Cardiac septum (tissue), 1 donor: ENCODE measurements around the gene DHRS4. TPM values are rescaled to one million over a fixed set of nuclear protein-coding genes. Genes with fewer than 3 reads are reported as not detected.
"Not testable (repeated sequence)": the region's sequence is repeated elsewhere in the genome, so short reads cannot be mapped to it uniquely, and the experiment has no call there.

Experiments
- DNase-seq: peaks from one replicate; pipeline ENCODE4 v3.0.0-alpha.2; 2020; ENCODE audit warnings: low spot score
- intact Hi-C: fragments of 100-400 bp; cut with DNase I; formaldehyde crosslinking; loops from one replicate; pipeline ENCODE4 v1.14.0; 2022
- total RNA-seq: library from RNA; stranded (reverse); fragmentation: NEBNext Ultra II Directional; extraction: Animal tissue kit (Norgen Biotek cat#: 25700); gene quantifications from one replicate; pipeline ENCODE4 v1.2.1, GENCODE V29; 2021
- donor health status: DM: no; HTN: no; CAD: no.

DHRS4 gene
- total RNA-seq, 1 donor from 2014 or later, result 26.0 TPM

- intact Hi-C loops, result no loop called here
- DNase-seq, result no peak
Observed at GRCh38 chr14:23938823-23939222, 14.7 kb upstream of the DHRS4 start.

DNA sequence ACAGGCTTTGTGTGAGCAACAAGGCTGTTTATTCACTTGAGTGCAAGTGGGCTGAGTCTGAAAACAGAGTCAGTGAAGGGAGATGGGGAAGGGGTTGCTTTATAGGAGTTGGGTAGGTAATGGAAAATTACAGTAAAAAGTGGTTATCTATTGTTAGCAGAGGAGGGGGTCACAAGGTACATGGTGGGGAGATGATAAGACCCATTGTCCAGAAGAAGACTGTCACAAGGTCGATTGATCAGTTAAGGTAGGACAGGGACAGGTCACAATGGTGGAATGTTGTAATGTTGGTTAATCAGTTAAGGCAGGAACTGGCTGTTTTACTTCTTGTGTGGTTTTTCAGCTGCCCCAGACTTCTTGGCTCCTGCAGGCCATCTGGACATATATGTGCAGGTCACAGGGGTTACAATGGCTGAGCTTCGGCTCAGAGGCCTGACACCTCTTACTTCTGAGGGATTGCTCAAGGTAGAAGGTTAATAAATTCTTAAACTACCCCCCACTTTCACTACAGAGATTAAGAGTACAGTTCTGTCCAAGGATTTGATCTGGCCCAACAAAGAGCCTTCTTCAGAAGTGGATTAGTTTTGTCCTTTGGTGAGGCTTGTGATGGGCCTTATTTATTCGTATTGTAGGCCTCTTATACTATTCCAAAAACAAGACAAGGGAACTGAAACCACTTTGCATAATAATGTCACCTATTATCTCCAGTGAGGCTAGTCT lies 13.8 kb upstream of the DHRS4 start:
- DNase-seq, result no peak
- intact Hi-C loops, result no loop called here

DNA sequence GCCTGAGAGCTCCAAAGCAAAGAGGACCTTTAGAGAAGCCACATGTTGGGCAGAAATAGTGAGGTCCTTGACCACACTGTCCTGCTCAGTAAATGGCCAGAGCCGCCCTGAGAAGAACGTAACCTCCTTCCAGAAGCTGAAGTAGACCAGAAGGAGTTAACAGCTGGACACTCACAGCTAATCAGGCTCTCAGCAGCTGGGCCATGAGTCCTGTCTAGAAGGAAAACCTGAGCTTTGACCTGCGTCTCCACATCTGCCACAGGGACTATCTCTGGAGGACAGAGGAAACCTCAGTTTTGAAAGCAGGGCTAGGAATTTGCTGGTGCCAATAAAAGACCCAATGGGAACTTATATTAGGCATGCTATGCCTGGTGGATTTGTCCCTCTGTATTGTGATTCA lies 12.3 kb upstream of the DHRS4 start:
- intact Hi-C loops, result no loop called here
- DNase-seq, result no peak

DNA sequence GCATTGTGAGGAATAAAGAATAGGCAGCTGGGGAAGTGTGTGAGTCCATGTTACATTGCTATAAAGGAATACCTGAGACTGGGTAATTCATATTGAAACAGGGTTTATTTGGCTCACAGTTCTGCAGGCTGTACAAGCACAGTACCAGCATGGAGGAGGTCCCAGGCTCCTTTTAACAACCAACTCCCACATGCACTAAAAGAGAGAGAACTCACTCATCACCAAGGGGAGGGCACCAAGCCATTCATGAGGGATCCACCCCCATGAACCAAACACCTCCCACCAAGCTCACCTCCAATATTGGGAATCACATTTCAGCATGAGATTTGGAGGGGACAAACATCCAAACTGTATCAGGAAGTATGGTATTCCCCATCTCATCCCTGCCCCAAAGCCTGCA lies 11.9 kb upstream of the DHRS4 start:
- DNase-seq, result no peak
- intact Hi-C loops, result no loop called here

DNA sequence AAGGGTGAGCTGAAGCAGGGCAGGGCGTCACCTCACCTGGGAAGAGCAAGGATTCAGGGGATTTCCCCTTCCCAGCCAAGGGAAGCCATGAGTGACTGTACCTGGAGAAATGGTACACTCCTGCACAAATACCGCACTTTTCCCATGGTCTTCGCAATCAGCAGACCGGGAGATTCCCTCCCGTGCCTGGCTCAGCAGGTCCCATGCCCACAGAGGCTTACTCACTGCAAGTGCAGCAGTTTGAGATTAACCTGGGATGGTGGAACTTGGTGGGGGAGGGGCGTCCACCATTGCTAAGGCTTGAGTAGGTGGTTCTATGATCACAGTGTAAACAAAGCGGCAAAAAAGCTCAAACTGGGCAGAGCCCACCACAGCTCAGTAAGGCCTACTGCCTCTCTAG lies 11.0 kb upstream of the DHRS4 start:
- DNase-seq, result no peak
- intact Hi-C loops, result no loop called here

DNA sequence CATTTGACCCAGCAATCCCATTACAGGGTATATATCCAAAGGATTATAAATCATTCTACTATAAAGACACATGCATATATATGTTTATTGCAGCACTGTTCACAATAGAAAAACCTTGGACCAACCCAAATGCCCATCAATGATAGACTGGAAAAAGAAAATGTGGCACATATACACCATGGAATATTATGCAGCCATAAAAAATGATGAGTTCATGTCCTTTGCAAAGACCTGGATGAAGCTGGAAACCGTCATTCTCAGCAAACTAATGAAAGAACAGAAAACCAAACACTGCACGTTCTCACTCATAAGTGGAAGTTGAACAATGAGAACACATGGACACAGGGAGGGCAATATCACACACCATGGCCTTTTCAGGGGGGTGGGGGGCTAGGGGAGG lies 4.5 kb upstream of the DHRS4 start:
- DNase-seq, intact Hi-C loops: not testable (repeated sequence)

- no peak for DNase-seq
- intact Hi-C loops, result no loop called here
Observed at GRCh38 chr14:23950411-23951135, 3.0 kb upstream of the DHRS4 start.

DNA sequence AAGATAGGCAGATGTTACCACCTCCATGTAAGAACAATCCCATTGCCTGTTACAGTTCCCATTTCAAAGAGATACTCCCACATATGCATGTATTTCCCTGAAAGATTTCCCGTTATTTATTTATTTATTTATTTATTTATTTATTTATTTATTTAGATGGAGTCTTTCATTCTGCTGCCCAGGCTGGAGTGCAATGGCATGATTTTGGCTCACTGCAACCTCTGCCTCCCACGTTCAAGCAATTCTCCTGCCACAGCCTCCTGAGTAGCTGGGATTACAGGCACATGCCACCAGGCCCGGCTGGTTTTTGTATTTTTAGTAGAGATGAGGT lies 2.5 kb upstream of the DHRS4 start:
- intact Hi-C loops, DNase-seq: not testable (repeated sequence)

GRCh38 chr14:23951590-23952201 lies 1.9 kb upstream of the DHRS4 start:
- DNase-seq, result no peak
- intact Hi-C loops, result no loop called here

DNA sequence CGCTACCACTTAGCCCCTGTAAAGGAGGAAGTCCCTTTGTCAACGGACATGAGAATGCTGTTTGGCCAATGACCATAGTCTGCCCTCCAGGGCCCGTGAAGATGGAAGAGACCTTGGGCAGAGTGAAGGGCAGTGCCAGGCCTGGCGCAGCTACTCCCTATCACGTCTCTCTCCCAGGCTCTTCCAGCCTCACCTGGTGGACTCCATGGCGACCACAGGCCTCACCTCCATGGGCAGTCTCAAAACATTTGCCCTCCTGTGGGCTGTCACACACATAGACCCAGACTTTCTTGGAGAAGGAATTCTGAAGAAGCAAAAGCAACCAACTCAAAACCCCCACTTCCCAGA lies 480 bp upstream of the DHRS4 start:
- DNase-seq, intact Hi-C loops: not testable (repeated sequence)

- DNase-seq, intact Hi-C loops: not testable (repeated sequence)
Observed at GRCh38 chr14:23954279-23954614, 677 bp downstream of the DHRS4 start.

GRCh38 chr14:23954965-23955364 lies 1.4 kb downstream of the DHRS4 start:
- DNase-seq, result not testable (repeated sequence)

DNA sequence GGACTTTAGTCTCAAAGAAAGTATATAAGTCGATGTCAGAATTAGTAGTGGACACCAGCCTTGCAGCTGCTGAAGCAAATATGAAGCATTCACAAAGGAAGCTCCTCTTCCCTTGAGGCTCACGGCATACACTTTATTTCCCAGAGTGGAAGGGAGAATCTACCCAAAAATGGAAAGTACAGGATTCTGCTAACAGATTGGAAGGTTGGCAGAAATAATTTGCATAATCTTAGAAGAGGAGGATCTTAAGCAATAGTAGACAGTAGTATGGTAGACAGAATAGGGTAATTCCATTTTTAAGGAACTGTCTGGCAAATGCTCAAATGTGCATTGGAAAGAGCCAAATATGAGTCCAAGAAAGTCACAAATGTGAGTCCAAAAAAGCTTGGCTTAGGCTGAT lies 2.2 kb downstream of the DHRS4 start:
- intact Hi-C loops, DNase-seq: not testable (repeated sequence)

More at GRCh38 chr14:23954965-23955364, 1.4 kb downstream of the DHRS4 start:
- intact Hi-C loops, result not testable (repeated sequence)

- DNase-seq, intact Hi-C loops: not testable (repeated sequence)
Observed at GRCh38 chr14:23957913-23958569, 4.5 kb downstream of the DHRS4 start.

- intact Hi-C loops, DNase-seq: not testable (repeated sequence)
Observed at GRCh38 chr14:23960899-23961298, 7.3 kb downstream of the DHRS4 start.

DNA sequence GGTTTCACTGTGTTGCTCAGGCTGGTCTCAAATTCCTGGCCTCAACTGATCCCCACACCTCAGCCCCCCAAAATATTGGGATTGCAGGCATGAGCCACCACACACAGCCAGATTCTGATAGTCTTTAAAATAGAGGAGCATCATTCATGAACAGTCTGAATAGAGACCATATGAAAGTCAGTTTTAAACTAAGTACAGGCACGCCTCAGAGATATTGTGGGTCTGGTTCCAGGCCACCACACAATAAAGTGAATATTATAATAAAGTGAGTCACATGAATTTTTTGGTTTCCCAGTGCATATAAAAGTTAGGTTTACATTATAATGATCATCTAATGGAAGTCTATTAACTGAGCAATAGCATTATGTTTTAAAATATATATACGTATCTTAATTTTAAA lies 8.1 kb downstream of the DHRS4 start:
- intact Hi-C loops, DNase-seq: not testable (repeated sequence)

GRCh38 chr14:23969130-23969480 lies 15.5 kb downstream of the DHRS4 start:
- DNase-seq, intact Hi-C loops: not testable (repeated sequence)

- intact Hi-C loops, DNase-seq: not testable (repeated sequence)
Observed at GRCh38 chr14:23969481-23970282, 16.1 kb downstream of the DHRS4 start.

DNA sequence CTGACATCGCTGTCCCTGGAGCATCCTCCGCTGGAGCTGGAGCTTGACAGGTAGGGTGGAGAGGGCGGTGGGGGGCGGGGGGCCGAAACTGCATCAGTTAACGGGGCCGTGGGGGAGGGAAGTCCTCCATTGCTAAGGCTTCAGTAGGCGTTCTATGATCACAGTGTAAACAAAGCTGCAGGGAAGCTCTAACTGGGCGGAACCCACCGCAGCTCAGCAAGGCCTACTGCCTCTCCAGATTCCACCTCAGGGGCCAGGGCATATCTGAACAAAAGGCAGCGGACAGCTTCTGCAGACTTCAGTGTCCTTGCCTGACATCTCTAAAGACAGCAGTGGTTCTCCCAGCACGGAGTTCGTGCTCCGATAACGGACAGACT lies 16.7 kb downstream of the DHRS4 start:
- DNase-seq, intact Hi-C loops: not testable (repeated sequence)

DNA sequence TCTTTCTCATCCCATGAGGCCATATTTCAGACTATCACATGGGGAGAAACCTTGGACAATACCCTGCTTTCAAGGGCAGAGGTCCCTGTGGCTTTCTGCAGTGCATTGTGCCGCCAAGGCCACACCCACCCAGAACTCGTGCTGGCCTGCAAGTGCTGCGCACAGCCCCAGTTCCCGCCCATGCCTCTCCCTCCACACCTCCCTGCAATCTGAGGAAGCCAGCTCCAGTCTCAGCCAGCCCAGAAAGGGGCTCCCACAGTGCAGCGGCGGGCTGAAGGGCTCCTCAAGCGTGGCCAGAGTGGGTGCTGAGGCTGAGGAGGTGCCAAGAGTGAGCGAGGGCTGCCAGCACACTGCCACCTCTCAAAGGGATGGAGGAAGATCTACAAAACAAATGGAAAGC lies 19.6 kb downstream of the DHRS4 start:
- DNase-seq, intact Hi-C loops: not testable (repeated sequence)
